ENCODE results near the gene GRB10.

- TF ChIP-seq POLR2A (IDR thresholded peaks at IDR 0.05; ENCODE audit: low read length) (no peak), GATA1 (IDR thresholded peaks at IDR 0.05; ENCODE audit: low read depth, low read length) (no peak)
These were observed 25.7 kb upstream of the GRB10 start for GRCh38 chr7:50808282-50808888.

Measured in erythroblast (primary cell).